HepG2 (cell line): ENCODE measurements around the gene KCNE2. TPM values are rescaled to one million over a fixed set of nuclear protein-coding genes. Genes with fewer than 3 reads are reported as not detected.

Experiments
- ATAC-seq: fragments of 200-7000 bp; cut with Tn5 transposase; 3 replicates; pipeline ENCODE4 v1.9.1; 2020; ENCODE audit warnings: mild to moderate bottlenecking, moderate library complexity
- BruUV-seq: library from RNA; stranded (reverse); fragments of 400-500 nt; replicated peaks from 2 replicates; lab custom pipeline; 2021; lab: Mats Ljungman, UMichigan
- CTCF ChIA-PET: fragments of 300-600 bp; formaldehyde crosslinking; extraction: SDS; loops from one replicate; lab custom pipeline; 2021; ENCODE audit warnings: low total read pairs, inconsistent platforms, low intra/inter-chr PET ratio; lab: Yijun Ruan, JAX
- POLR2A ChIA-PET: fragments of 350-600 bp; sonication (Branson Sonifier 250); formaldehyde crosslinking; loops from one replicate; lab custom pipeline; 2020; ENCODE audit warnings: antibody characterized with exemption, inconsistent platforms; lab: Yijun Ruan, JAX
- DNase-seq: peaks from one replicate; pipeline ENCODE4 v3.0.0-alpha.2; 2015; ENCODE audit warnings: low spot score
- FAIRE-seq: peaks from 3 replicates; lab custom pipeline; 2011; peaks lifted over from hg19 to GRCh38; lab: Jason Lieb, UNC
- H2AFZ ChIP-seq: one replicate; pipeline ENCODE4 v1.6.1; 2011; ENCODE audit warnings: low read length, inconsistent platforms
- H3K27ac ChIP-seq: fragments of 300-600 bp; 3 replicates; pipeline ENCODE4 v1.8.0; 2011; ENCODE audit warnings: mixed run types, mild to moderate bottlenecking, mixed read lengths, low read length, inconsistent platforms; ENCODE audit not compliant: insufficient read depth; ENCODE audit errors: extremely low read length
- H3K27me3 ChIP-seq, 2 experiments: fragments of 200-600 bp in 1 of 2; 2 replicates in 1 of 2; 3 replicates in 1 of 2; pipeline versions ENCODE4 v1.6.0 to v1.8.0; 2011; ENCODE audit warnings: low read length in 2 of 2, mild to moderate bottlenecking in 2 of 2, moderate library complexity in 2 of 2, inconsistent platforms in 1 of 2; ENCODE audit not compliant: insufficient read depth in 2 of 2, control insufficient read depth in 1 of 2
- H3K36me3 ChIP-seq, 2 experiments: fragments of 200-600 bp in 1 of 2; replicated peaks in 1 of 2; 2 replicates in 1 of 2; 3 replicates in 1 of 2; pipeline versions ENCODE4 v1.5.1 to v1.8.0; 2011; ENCODE audit warnings: low read length in 2 of 2, inconsistent platforms in 1 of 2; ENCODE audit not compliant: insufficient read depth in 2 of 2, control insufficient read depth in 1 of 2
- H3K4me1 ChIP-seq: 2 replicates; pipeline ENCODE4 v1.5.1; 2012; ENCODE audit warnings: low read length, inconsistent platforms; ENCODE audit not compliant: insufficient read depth
- H3K4me2 ChIP-seq: 2 replicates; pipeline ENCODE4 v1.6.0; 2011; ENCODE audit warnings: low read depth, low read length, inconsistent platforms
- H3K4me3 ChIP-seq, 3 experiments: fragments of 200-600 bp in 1 of 3; sonication (generic), shearing (Covaris generic) in 1 of 3; replicated peaks in 1 of 3; 2 replicates each; pipeline ENCODE4 v1.5.1; 2011 to 2016; ENCODE audit warnings: low read length in 3 of 3, inconsistent platforms in 2 of 3, low read depth in 2 of 3, mild to moderate bottlenecking in 2 of 3, control low read depth in 1 of 3, mixed read lengths in 1 of 3; ENCODE audit not compliant: insufficient read depth in 1 of 3
- H3K79me2 ChIP-seq: one replicate; pipeline ENCODE4 v1.6.1; 2011; ENCODE audit warnings: low read length, inconsistent platforms; ENCODE audit not compliant: insufficient read depth
- H3K9ac ChIP-seq: 2 replicates; pipeline ENCODE4 v1.6.0; 2011; ENCODE audit warnings: mild to moderate bottlenecking, low read depth, low read length, inconsistent platforms; ENCODE audit not compliant: insufficient read depth
- H3K9me3 ChIP-seq: 2 replicates; pipeline ENCODE4 v1.5.1; 2012; ENCODE audit warnings: mild to moderate bottlenecking, low read length
- H4K20me1 ChIP-seq: 2 replicates; pipeline ENCODE4 v1.6.0; 2011; ENCODE audit warnings: inconsistent platforms, mild to moderate bottlenecking, low read length, moderate library complexity; ENCODE audit not compliant: insufficient read depth
- ARNT ChIP-seq: fragments of 450-650 bp; IDR thresholded peaks from 2 replicates; pipeline ENCODE4 v1.6.1; 2017
- FUBP1 ChIP-seq: sonication (generic); formaldehyde crosslinking; IDR thresholded peaks from 2 replicates; pipeline ENCODE4 v1.5.1; 2020; ENCODE audit warnings: missing genetic modification reagents, mild to moderate bottlenecking, borderline replicate concordance
- JARID2 ChIP-seq: sonication (generic); formaldehyde crosslinking; IDR thresholded peaks from 2 replicates; pipeline ENCODE4 v1.8.1; 2023; ENCODE audit warnings: missing genetic modification reagents, inconsistent platforms; ENCODE audit not compliant: insufficient replicate concordance
- ZBTB33 ChIP-seq: sonication (generic); formaldehyde crosslinking; IDR thresholded peaks from 2 replicates; pipeline ENCODE4 v1.4.0; 2020; ENCODE audit warnings: missing genetic modification reagents
- ZNF230 ChIP-seq: sonication (generic); formaldehyde crosslinking; IDR thresholded peaks from 2 replicates; pipeline ENCODE4 v1.4.0; 2020; ENCODE audit warnings: mild to moderate bottlenecking, missing genetic modification reagents
- WGBS: methylation state at CpG from one replicate; pipeline ENCODE4 v1.1.6; 2017; ENCODE audit warnings: low lambda C conversion rate; 5-methylcytosine and 5-hydroxymethylcytosine counted together
- in situ Hi-C: cut with HindIII; loops from 2 replicates; pipeline ENCODE4 v1.10.0; 2017; ENCODE audit warnings: low pct_unique_long_range_greater_than_20kb; ENCODE audit not compliant: extremely low pct_ligation_motif_present
- intact Hi-C: fragments of 100-400 bp; cut with micrococcal nuclease; formaldehyde crosslinking; loops from one replicate; pipeline ENCODE4 v1.10.0; 2022; ENCODE audit not compliant: unreplicated experiment
- polyA plus RNA-seq, 8 experiments: library from polyadenylated mRNA; depleted of rRNA in 3 of 8; stranded (reverse) in 7 of 8; unstranded in 1 of 8; fragments of >200 nt; fragmentation: Illumina TruSeq in 4 of 8; extraction: Trizol in 4 of 8; gene quantifications; 2 replicates each; pipeline versions ENCODE4 v1.2.1 to v1.2.3, GENCODE V29; 2011 to 2016; ENCODE audit warnings: low read depth in 4 of 8, missing spikeins in 1 of 8, mixed read lengths in 1 of 8; ENCODE audit not compliant: insufficient read depth in 1 of 8
- total RNA-seq, 5 experiments: library from RNA; depleted of rRNA; stranded (reverse); fragments of >200 nt; fragmentation: Illumina TruSeq; extraction: Trizol; gene quantifications; 2 replicates each; pipeline ENCODE4 v1.2.3, GENCODE V29; 2016; ENCODE audit warnings: low read depth in 1 of 5

KCNE2 gene
- total and polyA plus RNA-seq, 2 of the 13 experiments (the other 11 are each of a cell fraction or from before 2014, with no cell fraction given), result not detected

- peak; percentile 52; the same call in 1 of the 2 replicates for TF ChIP-seq ZBTB33 (CRISPR knock-in tag)
Measured at GRCh38 chr21:34333121-34333739, 30.6 kb upstream of the KCNE2 start (continued).

GRCh38 chr21:34335316-34335715, 28.5 kb upstream of the KCNE2 start:
- in situ Hi-C loops (no loop called here), intact Hi-C loops (no loop called here)
- FAIRE-seq (no peak), ATAC-seq (no peak), DNase-seq (no peak)
- peaks cover 1 to 43% of the 10 kb centered on the region in 2 experiments; a peak in 3 of 5 replicates for H3K27me3 ChIP-seq
- ChIA-PET CTCF (no interaction called here), POLR2A (no interaction called here)
- H4K20me1 ChIP-seq, result no peaks in the 10 kb centered on the region
- BruUV-seq, result no TSS peak
- H3K4me1 ChIP-seq, result peaks cover 13% of the 10 kb centered on the region
- H3K79me2 ChIP-seq, result no peaks in the 10 kb centered on the region
- no peak overlapping the region for H3K4me2 ChIP-seq
- TF ChIP-seq ARNT (no peak), JARID2 (CRISPR knock-in tag) (no peak), FUBP1 (no peak), ZNF230 (no peak)
- 18% methylated on average over 4 of the region's 6 CpGs for WGBS
- no peak overlapping the region for H3K4me3 ChIP-seq
- H3K36me3 ChIP-seq, result no peaks in the 10 kb centered on the region
- no peaks in the 10 kb centered on the region for H3K9me3 ChIP-seq
- no peak overlapping the region for H3K9ac ChIP-seq
- no peak overlapping the region for H3K27ac ChIP-seq
- H2AFZ ChIP-seq, result no peak overlapping the region
